GM12878 (cell line): ENCODE results near the gene NLRP7. TPM values are rescaled to one million over a fixed set of nuclear protein-coding genes. Genes with fewer than 3 reads are reported as not detected.
A peak's percentile ranks its signal among the peaks of the same experiment; 100 is the strongest.

Source experiments
- ATAC-seq: fragments of 200-7000 bp; cut with Tn5 transposase; 3 replicates; pipeline ENCODE4 v1.9.1; 2020; ENCODE audit warnings: mild to moderate bottlenecking, moderate library complexity
- BruUV-seq: library from RNA; stranded (reverse); fragments of 400-500 nt; replicated peaks from 2 replicates; lab custom pipeline; 2021; lab: Mats Ljungman, UMichigan
- CTCF ChIA-PET: fragments of 300-600 bp; sonication (Branson Sonifier 250); formaldehyde crosslinking; extraction: SDS; loops from one replicate; lab custom pipeline; 2021; ENCODE audit warnings: inconsistent platforms; lab: Yijun Ruan, JAX
- POLR2A ChIA-PET: fragments of 350-600 bp; formaldehyde crosslinking; extraction: SDS; loops from one replicate; lab custom pipeline; 2021; ENCODE audit warnings: inconsistent platforms; lab: Charles Lee
- RAD21 ChIA-PET: fragments of 300-600 bp; sonication (Branson Sonifier 250); formaldehyde crosslinking; loops from one replicate; lab custom pipeline; 2023; ENCODE audit warnings: antibody characterized with exemption; ENCODE audit not compliant: unreplicated experiment; lab: Charles Lee
- SMC1A ChIA-PET: fragments of 300-600 bp; sonication (Branson Sonifier 250); formaldehyde crosslinking; loops from one replicate; lab custom pipeline; 2023; ENCODE audit not compliant: unreplicated experiment, uncharacterized antibody; lab: Charles Lee
- DNase-seq: peaks from one replicate; pipeline ENCODE4 v3.0.0-alpha.2; 2011; ENCODE audit warnings: low read depth, low spot score
- FAIRE-seq: peaks from 3 replicates; lab custom pipeline; 2011; peaks lifted over from hg19 to GRCh38; lab: Jason Lieb, UNC
- H2AFZ ChIP-seq: 2 replicates; pipeline ENCODE4 v1.6.0; 2011; ENCODE audit warnings: low read depth, low read length, control low read depth; ENCODE audit not compliant: control insufficient read depth
- H3K27ac ChIP-seq: 2 replicates; pipeline ENCODE4 v1.5.1; 2011; ENCODE audit warnings: control low read depth; ENCODE audit not compliant: control insufficient read depth, insufficient read depth
- H3K27me3 ChIP-seq, 2 experiments: replicated peaks in 1 of 2; 2 replicates each; pipeline versions ENCODE4 v1.6.0 to v1.6.1; 2011; ENCODE audit warnings: low read length in 1 of 2; ENCODE audit not compliant: control insufficient read depth in 2 of 2, insufficient read depth in 2 of 2
- H3K36me3 ChIP-seq, 2 experiments: 2 replicates each; pipeline ENCODE4 v1.5.1; 2011; ENCODE audit warnings: low read length in 1 of 2; ENCODE audit not compliant: control insufficient read depth in 2 of 2, insufficient read depth in 2 of 2
- H3K4me1 ChIP-seq: 2 replicates; pipeline ENCODE4 v1.6.1; 2011; ENCODE audit warnings: mild to moderate bottlenecking, low read length, moderate library complexity, mixed read lengths; ENCODE audit not compliant: control insufficient read depth, insufficient read depth
- H3K4me2 ChIP-seq: 2 replicates; pipeline ENCODE4 v1.6.0; 2011; ENCODE audit warnings: control low read depth; ENCODE audit not compliant: control insufficient read depth, insufficient read depth
- H3K4me3 ChIP-seq: fragments of 200-600 bp; sonication (generic); 2 replicates; pipeline ENCODE4 v1.5.1; 2016
- H3K79me2 ChIP-seq: 2 replicates; pipeline ENCODE4 v1.6.0; 2011; ENCODE audit warnings: low read length; ENCODE audit not compliant: control insufficient read depth, insufficient read depth
- H3K9ac ChIP-seq: 2 replicates; pipeline ENCODE4 v1.8.0; 2011; ENCODE audit warnings: low read length, control low read depth, mixed read lengths; ENCODE audit not compliant: control insufficient read depth, insufficient read depth
- H3K9me3 ChIP-seq: replicated peaks from 3 replicates; pipeline ENCODE4 v1.5.1; 2011; ENCODE audit warnings: mild to moderate bottlenecking, low read length; ENCODE audit not compliant: control insufficient read depth, insufficient read depth
- H4K20me1 ChIP-seq: 2 replicates; pipeline ENCODE4 v1.6.0; 2011; ENCODE audit not compliant: control insufficient read depth, insufficient read depth
- ASH2L ChIP-seq: fragments of 300-600, 200-600 bp; sonication (generic); IDR thresholded peaks from 2 replicates; pipeline ENCODE4 v1.6.1; 2017; ENCODE audit warnings: low read depth, mild to moderate bottlenecking, borderline replicate concordance
- BHLHE40 ChIP-seq, 2 experiments: fragments of 450-650 bp in 1 of 2; IDR thresholded peaks; 2 replicates each; pipeline ENCODE4 v1.6.1; 2011 to 2017; ENCODE audit warnings: low read depth in 2 of 2, borderline replicate concordance in 1 of 2, improper control_type of control experiment in 1 of 2, low read length in 1 of 2, mild to moderate bottlenecking in 1 of 2
- CEBPB ChIP-seq, 2 experiments: fragments of 150-350 bp in 1 of 2; IDR thresholded peaks; 2 replicates each; pipeline ENCODE4 v1.6.1; 2012 to 2014; ENCODE audit warnings: low read depth in 2 of 2, low read length in 2 of 2, borderline replicate concordance in 1 of 2, inconsistent platforms in 1 of 2
- CHD1 ChIP-seq: IDR thresholded peaks from 2 replicates; pipeline ENCODE4 v1.6.1; 2012; ENCODE audit warnings: low read depth, low read length, improper control_type of control experiment
- GABPA ChIP-seq: IDR thresholded peaks from 2 replicates; pipeline ENCODE4 v1.6.1; 2014; ENCODE audit warnings: antibody characterized with exemption, low read depth, mild to moderate bottlenecking, inconsistent platforms
- NBN ChIP-seq: fragments of 450-650 bp; IDR thresholded peaks from 2 replicates; pipeline ENCODE4 v1.6.1; 2016
- NR2C1 ChIP-seq: fragments of 450-650 bp; IDR thresholded peaks from 2 replicates; pipeline ENCODE4 v1.6.1; 2017; ENCODE audit warnings: antibody characterized with exemption, mild to moderate bottlenecking, moderate library complexity
- POLR2AphosphoS2 ChIP-seq: IDR thresholded peaks from 2 replicates; pipeline ENCODE4 v1.6.1; 2011; ENCODE audit warnings: low read depth, mild to moderate bottlenecking, low read length, improper control_type of control experiment, moderate library complexity
- RB1 ChIP-seq: fragments of 450-650 bp; formaldehyde crosslinking; IDR thresholded peaks from 2 replicates; pipeline ENCODE4 v1.6.1; 2017; ENCODE audit warnings: mild to moderate bottlenecking, borderline replicate concordance
- SPI1 ChIP-seq: IDR thresholded peaks from 2 replicates; pipeline ENCODE4 v1.6.1; 2011; ENCODE audit warnings: low read depth, mild to moderate bottlenecking, low read length, moderate library complexity, borderline replicate concordance; ENCODE audit not compliant: insufficient read depth
- TBL1XR1 ChIP-seq: IDR thresholded peaks from 2 replicates; pipeline ENCODE4 v1.6.1; 2012; ENCODE audit warnings: low read depth, low read length, improper control_type of control experiment
- ZNF274 ChIP-seq: IDR thresholded peaks from one replicate; pipeline ENCODE4 v1.8.0; 2011; ENCODE audit not compliant: insufficient read length, insufficient read depth
- ZZZ3 ChIP-seq: IDR thresholded peaks from 2 replicates; pipeline ENCODE4 v1.6.1; 2011; ENCODE audit warnings: low read depth; ENCODE audit not compliant: control insufficient read depth, insufficient read length
- WGBS: methylation state at CpG from one replicate; pipeline ENCODE4 v1.1.6; 2016; ENCODE audit warnings: low lambda C conversion rate; ENCODE audit not compliant: insufficient replicate concordance, insufficient coverage; ENCODE audit errors: missing lambda C conversion rate; 5-methylcytosine and 5-hydroxymethylcytosine counted together
- in situ Hi-C: fragments of 300-500 bp; cut with MboI; formaldehyde crosslinking; loops from 9 replicates; pipeline ENCODE4 v1.14.3; 2018; ENCODE audit warnings: mixed read lengths
- intact Hi-C: fragments of 100-400 bp; cut with micrococcal nuclease; formaldehyde crosslinking; loops from one replicate; pipeline ENCODE4 v1.14.2; 2022; ENCODE audit not compliant: unreplicated experiment
- polyA plus RNA-seq, 11 experiments: library from polyadenylated mRNA; depleted of rRNA in 4 of 11; unstranded in 6 of 11; stranded (reverse) in 5 of 11; fragments of >200 nt; fragmentation: Nextera tagmentation in 4 of 11; fragmentation: Illumina TruSeq in 1 of 11; extraction: Ambion mirVana in 4 of 11; extraction: Trizol in 1 of 11; gene quantifications; 1 replicate in 1 of 11; 2 replicates in 10 of 11; pipeline versions ENCODE4 v1.2.1 to v1.2.3, GENCODE V29; 2011 to 2016; ENCODE audit warnings: inconsistent platforms in 2 of 11, missing spikeins in 2 of 11, low read depth in 1 of 11
- total RNA-seq, 4 experiments: library from RNA; depleted of rRNA in 3 of 4; stranded (reverse); fragments of >200 nt in 3 of 4; fragmentation: Illumina TruSeq in 1 of 4; extraction: Trizol in 1 of 4; gene quantifications; 2 replicates each; pipeline versions ENCODE4 v1.2.1 to v1.2.3, GENCODE V29; 2013 to 2021
- TF ChIP-seq, protein P1 (sequence below): fragments of 450-650 bp; IDR thresholded peaks from 2 replicates; pipeline ENCODE4 v1.6.1; 2017; ENCODE audit warnings: borderline replicate concordance
- TF ChIP-seq, protein P2 (sequence below): fragments of 450-650 bp; IDR thresholded peaks from 2 replicates; pipeline ENCODE4 v1.6.1; 2017; ENCODE audit warnings: mild to moderate bottlenecking, low read depth, inconsistent platforms; ENCODE audit not compliant: poor library complexity, severe bottlenecking

The NLRP7 gene
- total and polyA plus RNA-seq, 10 of the 15 experiments (the other 5 are each of a cell fraction or from before 2014, with no cell fraction given), result 0.08 to 3.4 (median 0.31) TPM

DNA sequence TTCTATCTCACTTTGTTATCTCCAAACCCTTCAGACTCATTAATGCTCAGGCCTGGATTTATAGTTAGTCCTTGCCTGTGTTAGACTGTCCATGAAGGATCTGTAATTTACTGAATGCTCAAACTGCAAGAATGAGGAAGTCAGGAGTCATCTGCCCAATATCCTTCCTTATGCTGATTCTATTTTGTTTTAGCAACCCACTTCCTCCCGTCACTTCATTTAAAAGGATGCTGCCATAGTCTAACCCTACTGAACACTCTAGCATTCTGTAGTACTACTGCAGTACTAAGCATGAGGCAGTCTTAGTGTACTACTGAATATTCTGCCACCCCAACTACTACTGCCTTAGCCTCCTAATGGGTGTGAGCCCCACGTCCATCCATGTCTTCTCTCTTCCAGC is 71.8 kb downstream of the NLRP7 start:
- TF ChIP-seq SPI1, result peak; percentile 36; the same call in 1 of the 2 replicates
- TF ChIP-seq ASH2L, result no peak
- TF ChIP-seq, all 136 proteins: peak for 1
- FAIRE-seq (no peak), DNase-seq (no peak), ATAC-seq (no peak)
- ChIA-PET SMC1A (interaction anchor here (0.7 kb wide), 1 partner anchor 94 kb away, joined by 3 read pairs; no protein-coding TSS in a partner anchor), POLR2A (no interaction called here), CTCF (no interaction called here), RAD21 (no interaction called here)
- no peak overlapping the region for H2AFZ ChIP-seq
- WGBS, result 0% methylated on average over 2 of the region's 2 CpGs
- no peak overlapping the region for H3K4me3 ChIP-seq
- H3K79me2 ChIP-seq, result no peaks in the 10 kb centered on the region
- no peaks in the 10 kb centered on the region for H4K20me1 ChIP-seq
- no peaks in the 10 kb centered on the region; a peak in 1 of 4 replicates for H3K27me3 ChIP-seq
- no TSS peak for BruUV-seq
- H3K9me3 ChIP-seq, result no peaks in the 10 kb centered on the region; the same call in 2 of the 3 replicates
- in situ Hi-C loops, result no loop called here
- no peaks in the 10 kb centered on the region for H3K36me3 ChIP-seq
- no peaks in the 10 kb centered on the region for H3K4me1 ChIP-seq
- H3K27ac ChIP-seq, result no peak overlapping the region
- intact Hi-C loops, result no loop called here
- H3K9ac ChIP-seq, result no peak overlapping the region
- no peak overlapping the region for H3K4me2 ChIP-seq

DNA sequence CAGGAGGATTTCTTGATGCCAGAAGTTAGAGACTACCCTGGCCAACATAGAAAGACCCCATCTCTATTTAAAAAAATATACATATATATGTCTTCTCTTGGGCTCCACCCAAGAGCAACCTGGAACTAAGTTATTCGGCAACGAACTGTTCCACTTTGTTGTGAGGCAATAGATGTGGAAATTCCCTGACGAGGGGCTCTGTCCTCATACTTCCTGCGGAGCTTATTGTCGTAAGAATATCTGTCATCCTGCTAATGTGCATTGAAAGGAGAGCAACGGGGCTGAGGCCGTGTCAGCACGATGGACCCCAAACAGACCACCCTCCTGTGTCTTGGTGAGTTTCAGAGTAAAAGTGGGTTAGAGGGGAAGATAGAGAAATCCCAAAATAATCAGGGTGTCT is 73.3 kb downstream of the NLRP7 start, which contains the start of gene FCAR:
FCAR (plus strand) TSS at position 246 of the 400 bp plus-strand sequence; CDS start at position 301, 55 bp downstream.
- in situ Hi-C loops (no loop called here), intact Hi-C loops (no loop called here)
- no peak for FAIRE-seq
- no peaks in the 10 kb centered on the region; a peak in 1 of 4 replicates for H3K27me3 ChIP-seq
- no peaks in the 10 kb centered on the region for H3K36me3 ChIP-seq
- no peak within 1 kb of the TSS for H3K9ac ChIP-seq
- POLR2A ChIA-PET, result no interaction called here
- no peak for ATAC-seq
- H3K4me3 ChIP-seq, result no peak within 1 kb of the TSS
- no peaks in the 10 kb centered on the region for H3K79me2 ChIP-seq
- BruUV-seq, result no TSS peak
- no peaks in the 10 kb centered on the region; the same call in 2 of the 3 replicates for H3K9me3 ChIP-seq
- RAD21 ChIA-PET, result no interaction called here
- no peaks in the 10 kb centered on the region for H4K20me1 ChIP-seq
- H3K27ac ChIP-seq, result no peak within 1 kb of the TSS
- CTCF ChIA-PET, result no interaction called here
- no peak for DNase-seq
- no peaks in the 10 kb centered on the region for H3K4me1 ChIP-seq
- 36% methylated on average over 8 of the region's 8 CpGs for WGBS
- no peak within 1 kb of the TSS for H3K4me2 ChIP-seq
- H2AFZ ChIP-seq, result no peak within 1 kb of the TSS
- SMC1A ChIA-PET, result no interaction called here
- no peak for TF ChIP-seq ZNF274
- no peak for TF ChIP-seq TBL1XR1
- no peak for TF ChIP-seq ZZZ3
- TF ChIP-seq, protein P1, sequence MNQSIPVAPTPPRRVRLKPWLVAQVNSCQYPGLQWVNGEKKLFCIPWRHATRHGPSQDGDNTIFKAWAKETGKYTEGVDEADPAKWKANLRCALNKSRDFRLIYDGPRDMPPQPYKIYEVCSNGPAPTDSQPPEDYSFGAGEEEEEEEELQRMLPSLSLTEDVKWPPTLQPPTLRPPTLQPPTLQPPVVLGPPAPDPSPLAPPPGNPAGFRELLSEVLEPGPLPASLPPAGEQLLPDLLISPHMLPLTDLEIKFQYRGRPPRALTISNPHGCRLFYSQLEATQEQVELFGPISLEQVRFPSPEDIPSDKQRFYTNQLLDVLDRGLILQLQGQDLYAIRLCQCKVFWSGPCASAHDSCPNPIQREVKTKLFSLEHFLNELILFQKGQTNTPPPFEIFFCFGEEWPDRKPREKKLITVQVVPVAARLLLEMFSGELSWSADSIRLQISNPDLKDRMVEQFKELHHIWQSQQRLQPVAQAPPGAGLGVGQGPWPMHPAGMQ, result no peak
- TF ChIP-seq RB1, result no peak
- no peak for TF ChIP-seq NR2C1
- no peak for TF ChIP-seq GABPA
- no peak for TF ChIP-seq POLR2AphosphoS2
- no peak for TF ChIP-seq CEBPB (IDR thresholded peaks at IDR 0.05; ENCODE audit: borderline replicate concordance in 1 of 2, low read depth in 2 of 2, low read length in 2 of 2)
- no peak for TF ChIP-seq CHD1
- no peak for TF ChIP-seq NBN
- no peak for TF ChIP-seq BHLHE40 (IDR thresholded peaks at IDR 0.05; ENCODE audit: borderline replicate concordance in 1 of 2, low read depth in 2 of 2, low read length in 1 of 2)
- TF ChIP-seq, protein P2, sequence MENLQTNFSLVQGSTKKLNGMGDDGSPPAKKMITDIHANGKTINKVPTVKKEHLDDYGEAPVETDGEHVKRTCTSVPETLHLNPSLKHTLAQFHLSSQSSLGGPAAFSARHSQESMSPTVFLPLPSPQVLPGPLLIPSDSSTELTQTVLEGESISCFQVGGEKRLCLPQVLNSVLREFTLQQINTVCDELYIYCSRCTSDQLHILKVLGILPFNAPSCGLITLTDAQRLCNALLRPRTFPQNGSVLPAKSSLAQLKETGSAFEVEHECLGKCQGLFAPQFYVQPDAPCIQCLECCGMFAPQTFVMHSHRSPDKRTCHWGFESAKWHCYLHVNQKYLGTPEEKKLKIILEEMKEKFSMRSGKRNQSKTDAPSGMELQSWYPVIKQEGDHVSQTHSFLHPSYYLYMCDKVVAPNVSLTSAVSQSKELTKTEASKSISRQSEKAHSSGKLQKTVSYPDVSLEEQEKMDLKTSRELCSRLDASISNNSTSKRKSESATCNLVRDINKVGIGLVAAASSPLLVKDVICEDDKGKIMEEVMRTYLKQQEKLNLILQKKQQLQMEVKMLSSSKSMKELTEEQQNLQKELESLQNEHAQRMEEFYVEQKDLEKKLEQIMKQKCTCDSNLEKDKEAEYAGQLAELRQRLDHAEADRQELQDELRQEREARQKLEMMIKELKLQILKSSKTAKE, result no peak
